ENCODE measurements around the gene TXN.

DNA sequence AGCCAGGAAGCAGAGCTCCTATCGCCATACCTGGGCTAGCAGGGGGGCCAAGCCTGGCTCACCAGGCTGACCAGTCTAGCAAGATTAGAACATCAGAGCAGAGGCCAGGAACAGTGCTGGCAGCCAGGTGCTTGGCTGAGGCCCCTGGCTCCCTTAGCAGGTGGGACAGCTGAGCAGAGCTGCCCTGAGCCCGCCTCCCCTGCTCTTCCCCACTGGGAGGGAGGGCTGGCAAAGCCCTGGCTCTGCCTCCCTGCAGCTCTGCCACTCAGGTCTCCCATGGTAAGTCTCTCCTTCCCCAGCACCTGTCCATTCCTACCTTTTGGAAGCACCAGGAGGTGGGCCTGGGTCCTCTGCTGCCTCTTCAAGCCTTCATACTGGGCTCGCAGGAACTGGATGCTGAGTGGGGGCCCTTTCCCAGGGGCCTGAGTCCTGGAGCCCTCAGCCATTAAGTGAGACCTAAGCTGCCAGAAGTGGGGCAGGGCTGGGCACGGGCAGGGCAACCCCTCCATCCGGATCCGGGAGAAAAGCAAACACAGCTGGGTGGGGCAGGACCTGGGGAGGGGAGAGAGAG is 49.2 kb downstream of the TXN start:
- TF ChIP-seq, protein P1, sequence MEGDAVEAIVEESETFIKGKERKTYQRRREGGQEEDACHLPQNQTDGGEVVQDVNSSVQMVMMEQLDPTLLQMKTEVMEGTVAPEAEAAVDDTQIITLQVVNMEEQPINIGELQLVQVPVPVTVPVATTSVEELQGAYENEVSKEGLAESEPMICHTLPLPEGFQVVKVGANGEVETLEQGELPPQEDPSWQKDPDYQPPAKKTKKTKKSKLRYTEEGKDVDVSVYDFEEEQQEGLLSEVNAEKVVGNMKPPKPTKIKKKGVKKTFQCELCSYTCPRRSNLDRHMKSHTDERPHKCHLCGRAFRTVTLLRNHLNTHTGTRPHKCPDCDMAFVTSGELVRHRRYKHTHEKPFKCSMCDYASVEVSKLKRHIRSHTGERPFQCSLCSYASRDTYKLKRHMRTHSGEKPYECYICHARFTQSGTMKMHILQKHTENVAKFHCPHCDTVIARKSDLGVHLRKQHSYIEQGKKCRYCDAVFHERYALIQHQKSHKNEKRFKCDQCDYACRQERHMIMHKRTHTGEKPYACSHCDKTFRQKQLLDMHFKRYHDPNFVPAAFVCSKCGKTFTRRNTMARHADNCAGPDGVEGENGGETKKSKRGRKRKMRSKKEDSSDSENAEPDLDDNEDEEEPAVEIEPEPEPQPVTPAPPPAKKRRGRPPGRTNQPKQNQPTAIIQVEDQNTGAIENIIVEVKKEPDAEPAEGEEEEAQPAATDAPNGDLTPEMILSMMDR (IDR thresholded peaks at IDR 0.05; ENCODE audit: insufficient read depth, low read length, poor library complexity, severe bottlenecking): no peak
- TF ChIP-seq EZH2phosphoT487 (conservative IDR thresholded peaks at IDR 0.05; ENCODE audit: low read length): no peak

Data from SU-DHL-6 (cell line).